ENCODE results near the gene UNC5C.

Gene UNC5C

GRCh38 chr4:95285797-95286196, 263.0 kb downstream of the UNC5C start:
- H3K4me3 ChIP-seq (ENCODE audit: low read depth, low read length) = no peak overlapping the region
- TF ChIP-seq, protein P1, sequence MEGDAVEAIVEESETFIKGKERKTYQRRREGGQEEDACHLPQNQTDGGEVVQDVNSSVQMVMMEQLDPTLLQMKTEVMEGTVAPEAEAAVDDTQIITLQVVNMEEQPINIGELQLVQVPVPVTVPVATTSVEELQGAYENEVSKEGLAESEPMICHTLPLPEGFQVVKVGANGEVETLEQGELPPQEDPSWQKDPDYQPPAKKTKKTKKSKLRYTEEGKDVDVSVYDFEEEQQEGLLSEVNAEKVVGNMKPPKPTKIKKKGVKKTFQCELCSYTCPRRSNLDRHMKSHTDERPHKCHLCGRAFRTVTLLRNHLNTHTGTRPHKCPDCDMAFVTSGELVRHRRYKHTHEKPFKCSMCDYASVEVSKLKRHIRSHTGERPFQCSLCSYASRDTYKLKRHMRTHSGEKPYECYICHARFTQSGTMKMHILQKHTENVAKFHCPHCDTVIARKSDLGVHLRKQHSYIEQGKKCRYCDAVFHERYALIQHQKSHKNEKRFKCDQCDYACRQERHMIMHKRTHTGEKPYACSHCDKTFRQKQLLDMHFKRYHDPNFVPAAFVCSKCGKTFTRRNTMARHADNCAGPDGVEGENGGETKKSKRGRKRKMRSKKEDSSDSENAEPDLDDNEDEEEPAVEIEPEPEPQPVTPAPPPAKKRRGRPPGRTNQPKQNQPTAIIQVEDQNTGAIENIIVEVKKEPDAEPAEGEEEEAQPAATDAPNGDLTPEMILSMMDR (IDR thresholded peaks at IDR 0.05; ENCODE audit: low read depth, low read length) = no peak

DNA sequence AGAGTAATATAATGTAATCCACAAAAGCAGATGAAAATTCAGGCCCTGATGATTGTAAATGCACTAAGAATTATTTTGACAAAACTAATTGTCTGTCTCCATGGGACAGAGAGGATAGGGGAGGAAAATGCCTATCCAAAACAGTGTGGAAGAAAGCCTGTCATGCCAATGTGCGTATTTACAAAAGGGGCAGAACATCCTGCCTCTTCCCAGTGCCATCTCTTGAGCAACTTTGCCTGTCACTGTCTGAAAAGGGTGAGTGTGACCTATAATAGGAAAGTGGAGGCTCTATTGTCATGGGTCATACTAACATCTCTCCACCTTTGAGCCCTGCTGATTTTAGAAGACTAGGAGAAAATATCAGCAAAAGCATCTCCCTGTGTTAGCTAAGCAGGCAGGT, 264.1 kb downstream of the UNC5C start:
- no peak overlapping the region for H3K4me3 ChIP-seq (ENCODE audit: low read depth, low read length)
- TF ChIP-seq, protein P1 (IDR thresholded peaks at IDR 0.05; ENCODE audit: low read depth, low read length) = no peak

DNA sequence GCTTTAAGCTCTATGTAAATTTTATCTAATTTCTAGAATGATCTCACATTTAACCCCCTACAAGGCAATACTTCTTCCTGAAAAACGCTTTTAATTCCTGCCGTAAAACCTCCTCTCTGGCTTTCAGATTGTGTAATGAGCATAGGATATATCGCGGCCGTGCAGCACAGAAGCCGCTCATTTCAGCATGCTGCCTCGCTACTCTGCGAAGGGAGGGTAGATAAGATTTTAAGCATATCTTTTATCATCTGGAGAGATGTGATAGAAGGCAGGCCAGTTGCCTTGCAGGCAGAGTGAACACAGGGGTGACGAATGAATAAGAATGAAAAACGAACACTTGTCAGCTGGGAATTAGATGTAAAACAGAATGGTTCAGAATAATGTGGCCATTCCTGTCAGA, 265.5 kb downstream of the UNC5C start:
- TF ChIP-seq, protein P1 (IDR thresholded peaks at IDR 0.05; ENCODE audit: low read depth, low read length) = no peak
- no peak overlapping the region for H3K4me3 ChIP-seq (ENCODE audit: low read depth, low read length)

DNA sequence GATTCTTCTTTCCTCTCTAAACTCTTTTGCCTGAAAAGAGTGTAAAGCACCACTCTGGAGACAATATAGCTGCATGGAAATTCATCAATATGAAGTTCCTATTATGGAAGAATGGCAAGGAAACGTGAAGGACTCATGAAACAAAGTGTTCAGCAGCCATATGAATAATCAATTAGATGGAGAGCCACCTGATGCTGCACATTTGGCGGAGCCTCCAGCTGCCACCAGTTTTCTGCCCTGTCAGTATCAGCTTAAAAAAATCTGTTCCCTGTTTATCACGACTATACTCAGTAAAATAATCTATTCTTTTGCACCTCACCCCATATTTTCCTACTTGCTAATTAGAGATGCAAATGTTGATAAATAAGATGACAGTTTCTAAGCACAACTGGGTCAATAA, 276.0 kb downstream of the UNC5C start:
- TF ChIP-seq, protein P1 (IDR thresholded peaks at IDR 0.05; ENCODE audit: low read depth, low read length) = no peak
- no peak overlapping the region for H3K4me3 ChIP-seq (ENCODE audit: low read depth, low read length)

GRCh38 chr4:95272036-95272435, 276.7 kb downstream of the UNC5C start:
- H3K4me3 ChIP-seq (ENCODE audit: low read depth, low read length) = no peak overlapping the region
- TF ChIP-seq, protein P1 (IDR thresholded peaks at IDR 0.05; ENCODE audit: low read depth, low read length) = no peak

DNA sequence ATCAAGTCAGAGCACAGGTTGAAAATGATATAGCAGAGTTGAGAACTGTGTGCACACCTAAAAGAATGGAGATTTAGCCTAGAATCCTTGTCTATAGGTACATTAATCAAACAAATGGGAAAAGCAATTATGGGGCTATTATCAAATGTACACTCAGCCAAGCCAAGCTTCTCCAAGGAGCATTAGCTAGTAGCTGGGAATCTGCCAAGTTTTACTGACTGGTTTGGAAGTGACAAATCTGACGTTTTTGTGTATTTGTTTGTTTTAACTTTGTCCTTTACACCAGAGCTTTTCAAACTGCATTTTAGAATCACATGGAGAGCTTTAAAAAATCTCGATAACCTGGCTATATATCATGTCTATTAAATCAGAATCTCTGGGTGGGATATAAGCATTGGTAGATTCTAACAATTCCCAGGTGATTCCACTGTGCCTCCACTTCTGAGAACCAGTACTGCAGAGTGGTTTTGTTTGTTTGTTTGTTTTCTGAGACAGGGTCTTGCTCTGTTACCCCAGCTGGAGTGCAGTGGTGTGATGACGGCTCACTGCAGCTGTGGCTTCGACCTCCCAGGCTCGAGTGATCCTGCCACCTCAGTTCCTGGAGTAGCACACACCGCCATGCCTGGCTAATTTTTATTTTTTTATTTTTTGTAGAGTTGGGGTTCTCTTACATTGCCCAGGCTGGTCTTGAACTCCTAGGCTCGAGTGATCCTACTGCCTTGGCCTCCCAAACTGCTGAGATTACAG, 279.8 kb downstream of the UNC5C start:
- TF ChIP-seq, protein P1 (IDR thresholded peaks at IDR 0.05; ENCODE audit: low read depth, low read length) = no peak
- no peak overlapping the region for H3K4me3 ChIP-seq (ENCODE audit: low read depth, low read length)

DNA sequence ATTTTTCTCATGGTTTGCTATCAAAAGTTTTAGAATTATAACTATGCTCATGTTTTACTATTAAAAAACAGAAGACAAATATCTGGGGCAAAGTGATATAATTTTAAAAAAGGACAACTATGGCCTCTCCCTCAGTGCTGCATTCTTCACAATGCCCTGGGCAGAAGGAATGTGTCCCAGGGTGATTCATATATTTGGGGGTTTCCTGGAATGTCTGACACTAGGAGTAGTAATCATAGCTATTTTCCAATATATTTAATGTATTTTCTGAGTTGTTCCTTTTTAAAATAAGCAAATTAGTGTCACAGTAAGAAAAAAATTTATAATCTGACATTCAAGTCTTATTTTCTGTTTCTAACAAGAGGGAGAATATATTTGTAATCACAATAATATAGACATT, 281.7 kb downstream of the UNC5C start:
- TF ChIP-seq, protein P1 (IDR thresholded peaks at IDR 0.05; ENCODE audit: low read depth, low read length) = no peak
- H3K4me3 ChIP-seq (ENCODE audit: low read depth, low read length) = no peak overlapping the region
